MCF 10A (cell line): ENCODE results near the gene BCAP31. TPM values are rescaled to one million over a fixed set of nuclear protein-coding genes. Genes with fewer than 3 reads are reported as not detected.

Experiments used
- BruUV-seq: library from RNA; stranded (reverse); fragments of 400-500 nt; replicated peaks from 2 replicates; lab custom pipeline; 2021; lab: Mats Ljungman, UMichigan
- CTCF ChIA-PET: fragments of 300-600 bp; sonication (Branson Sonifier 250); formaldehyde crosslinking; extraction: SDS; loops from one replicate; lab custom pipeline; 2021; ENCODE audit warnings: antibody characterized with exemption, inconsistent platforms; lab: Yijun Ruan, JAX
- POLR2A ChIA-PET: fragments of 300-600, 350-650 bp; sonication (Branson Sonifier 250); formaldehyde crosslinking; extraction: SDS; loops from one replicate; lab custom pipeline; 2020; ENCODE audit warnings: antibody characterized with exemption, inconsistent platforms; lab: Yijun Ruan, JAX
- DNase-seq: peaks from one replicate; pipeline ENCODE4 v3.0.0-alpha.2; 2018; ENCODE audit not compliant: unreplicated experiment
- H3K27ac Mint-ChIP-seq: one replicate; pipeline ENCODE4 v1.8.0; 2022; ENCODE audit warnings: mild to moderate bottlenecking, low read depth, mixed read lengths; ENCODE audit not compliant: unreplicated experiment
- H3K27me3 Mint-ChIP-seq: one replicate; pipeline ENCODE4 v1.8.0; 2022; ENCODE audit warnings: mixed read lengths; ENCODE audit not compliant: insufficient read depth, unreplicated experiment
- H3K36me3 Mint-ChIP-seq: one replicate; pipeline ENCODE4 v1.8.0; 2022; ENCODE audit warnings: mild to moderate bottlenecking, moderate library complexity, mixed read lengths; ENCODE audit not compliant: insufficient read depth, unreplicated experiment
- H3K4me1 Mint-ChIP-seq: one replicate; pipeline ENCODE4 v1.8.0; 2022; ENCODE audit warnings: mixed read lengths; ENCODE audit not compliant: insufficient read depth, unreplicated experiment
- H3K4me3 Mint-ChIP-seq: one replicate; pipeline ENCODE4 v1.8.0; 2022; ENCODE audit warnings: mild to moderate bottlenecking, moderate library complexity, mixed read lengths; ENCODE audit not compliant: unreplicated experiment
- H3K9me3 Mint-ChIP-seq: one replicate; pipeline ENCODE4 v1.8.0; 2022; ENCODE audit warnings: mixed read lengths; ENCODE audit not compliant: unreplicated experiment
- intact Hi-C: fragments of 100-400 bp; cut with micrococcal nuclease; formaldehyde crosslinking; loops from 2 replicates; pipeline ENCODE4 v1.14.1; 2022
- total RNA-seq: library from RNA; stranded (reverse); gene quantifications from 2 replicates; pipeline ENCODE4 v1.2.3, GENCODE V29; 2022
- TF ChIP-seq, protein P1 (sequence below): fragments of 200-600 bp; IDR thresholded peaks from one replicate; pipeline ENCODE4 v1.8.0; 2022; ENCODE audit warnings: antibody characterized with exemption, mild to moderate bottlenecking; ENCODE audit not compliant: unreplicated experiment

The BCAP31 gene
- total RNA-seq, 1 experiment from 2014 or later: 203 TPM

DNA sequence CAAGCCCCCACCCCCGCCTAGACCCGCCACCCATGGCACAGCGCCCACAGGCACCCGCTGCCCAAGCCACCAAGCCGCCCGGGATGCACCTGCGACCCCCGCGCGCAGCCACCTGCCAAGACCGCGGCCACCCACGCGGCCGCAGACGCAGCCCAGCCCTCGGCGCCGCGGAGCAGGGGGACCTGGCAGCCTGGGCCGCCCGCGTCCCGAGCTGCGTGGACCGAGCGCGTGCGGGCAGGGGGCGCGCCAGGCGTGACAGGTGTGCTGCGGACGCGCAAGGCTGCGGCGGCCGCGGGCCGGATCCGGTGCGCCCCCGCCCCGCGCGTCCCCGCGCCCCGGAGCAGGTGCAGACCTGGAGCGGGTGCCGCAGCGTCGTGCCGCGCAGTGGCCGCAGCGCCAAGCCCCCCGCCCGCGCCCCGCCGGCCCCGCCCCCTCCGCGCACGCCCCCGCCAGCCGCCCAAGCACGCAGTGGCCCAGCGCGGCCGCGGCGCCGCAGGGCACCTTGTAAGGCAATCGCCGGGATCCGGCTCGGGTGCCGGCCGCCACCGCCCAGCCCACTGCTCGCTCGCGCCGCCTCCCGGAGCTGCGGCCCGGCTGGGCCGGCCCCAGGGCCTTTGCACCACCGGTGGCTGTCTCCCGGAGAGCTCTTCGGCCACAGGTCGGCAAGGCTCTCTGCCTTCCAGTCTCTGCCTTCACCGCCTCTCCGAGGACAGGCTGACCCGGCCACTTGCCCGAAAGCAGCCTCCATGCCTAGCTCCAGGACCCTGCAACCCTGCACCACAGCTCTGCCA is 50.6 kb downstream of the BCAP31 start, which contains the start of gene PNCK:
Gene PNCK, minus strand, starts transcription at position 386 of the 791 bp plus-strand sequence. CDS start 737 bp downstream, outside the sequence.
- H3K4me1 Mint-ChIP-seq: no peaks in the 10 kb centered on the region

DNA sequence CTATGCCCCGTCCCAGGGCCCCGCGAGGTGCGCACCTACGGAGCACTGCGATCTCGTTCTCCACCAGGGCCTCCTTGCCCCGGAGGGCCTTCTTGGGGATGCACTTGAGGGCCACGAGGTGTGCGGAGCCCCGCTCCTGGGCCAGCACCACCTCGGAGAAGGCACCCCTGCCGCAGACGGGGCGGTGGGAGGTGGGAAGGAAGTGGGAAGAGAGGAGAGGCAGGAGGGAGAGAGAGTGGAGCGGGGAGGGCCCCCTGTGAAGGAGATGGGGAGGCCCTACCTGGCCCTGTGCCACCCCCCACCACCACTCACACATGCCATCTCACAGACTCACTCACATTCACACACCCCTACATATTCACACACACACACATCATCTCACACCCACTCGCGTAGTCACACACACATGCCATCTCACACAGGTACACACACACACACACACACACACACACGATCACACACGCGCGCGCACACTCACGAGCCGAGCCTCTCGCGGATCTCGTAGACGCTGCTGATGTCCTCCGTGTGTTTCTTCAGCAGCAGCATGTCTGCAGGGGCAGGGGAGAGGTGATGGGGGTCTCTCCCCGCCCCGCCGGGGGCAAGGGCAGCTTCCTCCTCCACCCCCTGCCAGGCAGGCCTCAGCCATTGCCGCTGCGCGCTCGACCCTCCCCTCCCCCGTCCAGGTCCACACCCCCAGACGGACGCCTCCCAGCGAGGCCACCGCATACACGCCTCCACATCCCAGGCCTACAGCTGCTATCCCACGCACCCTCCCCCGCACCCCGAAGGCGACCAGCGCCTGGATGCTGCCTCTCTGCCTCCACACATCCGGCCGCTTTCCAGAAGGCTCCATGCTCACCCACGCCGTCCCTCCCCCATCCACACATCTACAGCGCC is 51.4 kb downstream of the BCAP31 start:
- no peak for DNase-seq
- Mint-ChIP-seq H3K27ac (no peak overlapping the region), H3K4me3 (no peak overlapping the region), H3K4me1 (no peaks in the 10 kb centered on the region), H3K27me3 (no peaks in the 10 kb centered on the region), H3K36me3 (no peaks in the 10 kb centered on the region), H3K9me3 (no peaks in the 10 kb centered on the region)
- POLR2A ChIA-PET: no interaction called here
- CTCF ChIA-PET: no interaction called here
- TF ChIP-seq, protein P1, sequence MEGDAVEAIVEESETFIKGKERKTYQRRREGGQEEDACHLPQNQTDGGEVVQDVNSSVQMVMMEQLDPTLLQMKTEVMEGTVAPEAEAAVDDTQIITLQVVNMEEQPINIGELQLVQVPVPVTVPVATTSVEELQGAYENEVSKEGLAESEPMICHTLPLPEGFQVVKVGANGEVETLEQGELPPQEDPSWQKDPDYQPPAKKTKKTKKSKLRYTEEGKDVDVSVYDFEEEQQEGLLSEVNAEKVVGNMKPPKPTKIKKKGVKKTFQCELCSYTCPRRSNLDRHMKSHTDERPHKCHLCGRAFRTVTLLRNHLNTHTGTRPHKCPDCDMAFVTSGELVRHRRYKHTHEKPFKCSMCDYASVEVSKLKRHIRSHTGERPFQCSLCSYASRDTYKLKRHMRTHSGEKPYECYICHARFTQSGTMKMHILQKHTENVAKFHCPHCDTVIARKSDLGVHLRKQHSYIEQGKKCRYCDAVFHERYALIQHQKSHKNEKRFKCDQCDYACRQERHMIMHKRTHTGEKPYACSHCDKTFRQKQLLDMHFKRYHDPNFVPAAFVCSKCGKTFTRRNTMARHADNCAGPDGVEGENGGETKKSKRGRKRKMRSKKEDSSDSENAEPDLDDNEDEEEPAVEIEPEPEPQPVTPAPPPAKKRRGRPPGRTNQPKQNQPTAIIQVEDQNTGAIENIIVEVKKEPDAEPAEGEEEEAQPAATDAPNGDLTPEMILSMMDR: no peak
- intact Hi-C loops: no loop called here
- no TSS peak for BruUV-seq

More for the DNA sequence above, 50.6 kb downstream of the BCAP31 start, which contains the start of gene PNCK:
- TF ChIP-seq, protein P1: no peak
- BruUV-seq: no TSS peak
- no peak within 1 kb of the TSS for H3K4me3 Mint-ChIP-seq
- ChIA-PET CTCF (interaction anchor here (1.0 kb wide), 1 partner anchor 11 kb away, joined by 5 read pairs; no protein-coding TSS in a partner anchor), POLR2A (no interaction called here)
- H3K27ac Mint-ChIP-seq: no peak within 1 kb of the TSS
- H3K36me3 Mint-ChIP-seq: no peaks in the 10 kb centered on the region
- no peaks in the 10 kb centered on the region for H3K27me3 Mint-ChIP-seq
- H3K9me3 Mint-ChIP-seq: no peaks in the 10 kb centered on the region
- no peak for DNase-seq
- intact Hi-C loops: no loop called here

DNA sequence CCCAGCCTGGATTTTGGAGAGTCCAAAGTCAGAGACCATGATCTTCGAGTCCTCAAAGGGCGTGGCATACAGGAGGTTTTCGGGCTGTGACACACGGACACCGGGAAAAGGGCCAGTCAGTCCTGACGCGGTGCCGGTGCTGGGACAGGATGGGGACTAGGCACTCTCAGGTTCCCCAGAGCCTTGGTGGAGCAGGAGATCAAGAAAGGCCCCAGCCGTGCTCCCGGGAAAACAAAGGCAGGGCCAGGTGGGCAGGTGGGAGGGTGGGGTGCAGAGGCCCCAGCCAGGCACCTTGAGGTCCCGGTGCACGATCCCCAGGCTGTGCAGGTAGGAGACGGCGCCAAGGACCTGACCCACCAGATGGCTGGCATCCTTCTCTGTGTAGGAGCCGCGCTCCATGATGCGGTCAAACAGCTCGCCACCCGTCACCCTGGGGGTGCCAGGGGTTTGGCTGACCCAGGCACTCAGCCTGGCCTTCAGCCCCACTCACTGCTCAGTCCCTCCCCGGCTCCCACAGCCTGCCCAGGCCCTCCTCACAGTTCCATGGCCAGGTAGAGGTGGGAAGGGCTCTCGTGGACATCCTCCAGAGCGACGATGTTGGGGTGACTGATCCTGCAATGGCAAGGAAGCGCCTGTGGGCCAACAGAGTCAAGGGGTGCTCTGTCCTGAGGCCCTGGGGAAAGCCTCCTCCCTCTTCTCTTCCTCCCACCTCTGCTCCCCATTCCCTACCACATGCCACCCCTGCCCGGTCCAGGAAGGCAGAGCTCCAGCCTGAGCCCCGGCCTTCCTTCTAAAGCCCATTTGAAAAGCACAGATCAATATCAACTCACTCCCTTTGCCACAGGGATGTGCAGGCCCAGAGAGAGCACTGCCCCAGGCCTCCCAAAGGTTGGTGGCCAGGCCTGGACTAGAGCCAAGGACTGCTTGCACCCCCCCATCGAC is 52.3 kb downstream of the BCAP31 start:
- BruUV-seq: no TSS peak
- Mint-ChIP-seq H3K36me3 (no peaks in the 10 kb centered on the region), H3K4me3 (no peak overlapping the region), H3K27me3 (no peaks in the 10 kb centered on the region), H3K4me1 (no peaks in the 10 kb centered on the region), H3K27ac (no peak overlapping the region), H3K9me3 (no peaks in the 10 kb centered on the region)
- DNase-seq: no peak
- POLR2A ChIA-PET: no interaction called here
- TF ChIP-seq, protein P1: no peak
- intact Hi-C loops: no loop called here
- CTCF ChIA-PET: interaction anchor here (0.8 to 1.1 kb wide), 3 partner anchors 35 to 132 kb away, joined by 4 to 5 read pairs (median 5); no protein-coding TSS in a partner anchor
